Uterus (tissue), 4 donors: Measurements from ENCODE around the gene TCTN1. TPM values are rescaled to one million over a fixed set of nuclear protein-coding genes. Genes with fewer than 3 reads are reported as not detected.
A peak's percentile ranks its signal among the peaks of the same experiment; 100 is the strongest.
"Not testable (repeated sequence)": the region's sequence is repeated elsewhere in the genome, so short reads cannot be mapped to it uniquely, and the experiment has no call there.

Experiments
- DNase-seq, 2 donors: peaks; one replicate each; pipeline ENCODE4 v3.0.0-alpha.2; 2019 to 2020
- H3K27ac ChIP-seq, 2 donors: fragments of 200-600 bp; sonication (generic); 1 replicate in 1 of 2; 2 replicates in 1 of 2; pipeline ENCODE4 v1.5.1; 2016 to 2018
- H3K27me3 ChIP-seq, 2 donors: fragments of 200-600 bp; sonication (generic); one replicate each; pipeline ENCODE4 v1.5.1; 2018 to 2019; ENCODE audit warnings: control low read depth in 1 of 2
- H3K36me3 ChIP-seq, 2 donors: fragments of 200-600 bp; sonication (generic); one replicate each; pipeline ENCODE4 v1.5.1; 2019; ENCODE audit warnings: control low read depth in 1 of 2
- H3K4me1 ChIP-seq, 2 donors: fragments of 200-600 bp; sonication (generic); one replicate each; pipeline ENCODE4 v1.5.1; 2018 to 2019; ENCODE audit warnings: control low read depth in 1 of 2
- H3K4me3 ChIP-seq, 2 donors: fragments of 200-600 bp; sonication (generic); 1 replicate in 1 of 2; 2 replicates in 1 of 2; pipeline ENCODE4 v1.5.1; 2018 to 2019; ENCODE audit warnings: mild to moderate bottlenecking in 1 of 2
- H3K9me3 ChIP-seq, 2 donors: fragments of 200-600 bp; sonication (generic); one replicate each; pipeline ENCODE4 v1.5.1; 2019; ENCODE audit warnings: control low read depth in 1 of 2
- CTCF ChIP-seq, 4 experiments: fragments of 200-600 bp in 2 of 4; fragments of 450-650 bp in 2 of 4; sonication (generic) in 2 of 4; IDR thresholded peaks; one replicate each; pipeline ENCODE4 v1.5.1; 2016 to 2019; ENCODE audit warnings: antibody characterized with exemption in 4 of 4, mild to moderate bottlenecking in 2 of 4, moderate library complexity in 1 of 4
- POLR2A ChIP-seq, 2 donors: fragments of 450-650 bp; IDR thresholded peaks; one replicate each; pipeline ENCODE4 v1.6.1; 2016; ENCODE audit warnings: antibody characterized with exemption in 2 of 2, mild to moderate bottlenecking in 1 of 2, moderate library complexity in 1 of 2
- intact Hi-C: fragments of 100-400 bp; cut with DNase I; formaldehyde crosslinking; loops from one replicate; pipeline ENCODE4 v1.15.1; 2023; ENCODE audit warnings: low total_unique reads
- total RNA-seq, 4 donors: library from RNA; depleted of rRNA in 3 of 4; stranded (reverse); fragments of >200 nt in 3 of 4; gene quantifications; one replicate each; pipeline versions ENCODE4 v1.1.0 to v1.2.4, GENCODE V29; 2014 to 2023
- donor health status: DM: yes; HTN: yes; CAD: no.

Gene TCTN1
- total RNA-seq, 4 donors from 2014 or later, result 40.0 to 61.8 (median 49.9) TPM

DNA sequence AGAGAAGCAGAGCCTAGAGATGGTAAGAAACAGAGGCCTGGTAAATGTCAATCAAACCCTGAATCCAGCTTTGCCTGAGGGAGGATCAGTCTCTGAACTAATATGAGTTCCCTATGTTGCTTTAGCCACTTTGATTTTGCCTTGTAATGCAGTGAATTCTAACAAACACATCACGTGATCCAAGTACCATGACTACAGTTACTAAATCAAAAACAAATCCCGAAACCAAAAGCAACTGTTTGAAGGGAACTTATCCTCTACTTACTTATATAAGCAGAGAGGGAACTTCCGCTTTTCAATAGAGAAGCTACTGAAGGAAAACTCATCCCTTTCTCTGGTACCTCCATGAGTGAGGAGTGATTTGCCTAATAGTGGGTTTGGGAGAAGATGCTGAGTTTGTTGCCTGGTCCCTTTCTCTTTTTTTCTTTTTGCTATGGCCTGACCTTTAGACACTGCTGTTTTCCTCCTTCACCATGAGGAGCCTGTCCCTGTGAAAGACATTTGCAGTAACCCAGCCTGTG is 23.1 kb upstream of the TCTN1 start:
- no peaks in the 10 kb centered on the region for H3K4me1 ChIP-seq
- peak overlapping the region; percentile 66 to 68 for H3K27ac ChIP-seq
- H3K36me3 ChIP-seq, result no peaks in the 10 kb centered on the region
- intact Hi-C loops, result no loop called here
- H3K9me3 ChIP-seq, result no peaks in the 10 kb centered on the region
- no peak for DNase-seq
- no peak overlapping the region for H3K4me3 ChIP-seq
- TF ChIP-seq CTCF (IDR thresholded peaks at IDR 0.05), result no peak
- no peak for TF ChIP-seq POLR2A (IDR thresholded peaks at IDR 0.05)
- H3K27me3 ChIP-seq, result no peaks in the 10 kb centered on the region

DNA sequence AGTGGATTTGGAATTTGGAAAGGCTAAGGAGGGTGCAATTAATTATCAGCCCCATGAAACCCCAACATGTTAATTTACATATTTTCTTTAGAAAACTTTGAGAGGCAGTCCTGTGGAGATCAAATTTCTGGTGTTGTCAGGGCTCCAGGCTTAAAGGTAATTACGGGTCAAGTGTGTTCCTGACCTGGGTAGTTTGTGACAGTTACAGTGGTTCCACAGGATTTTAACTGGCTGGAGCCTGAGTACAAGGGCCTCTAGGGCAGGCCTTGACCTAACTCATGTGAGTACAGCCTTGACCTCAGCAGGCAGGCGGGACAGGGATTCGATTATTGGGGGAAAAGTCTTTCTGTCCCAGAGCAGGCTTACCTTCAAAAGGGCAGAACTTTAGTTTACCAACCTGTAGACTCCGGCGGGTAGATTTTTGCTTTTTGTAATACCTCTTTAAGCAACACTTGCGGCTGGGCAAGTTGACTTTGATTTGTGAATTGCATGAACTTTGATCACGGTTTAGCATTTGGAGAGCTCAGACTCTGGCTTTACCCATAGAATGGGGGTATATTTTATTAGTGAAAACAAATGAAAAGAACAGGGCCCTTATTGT is 22.4 kb upstream of the TCTN1 start:
- Histone ChIP-seq H3K9me3 (no peaks in the 10 kb centered on the region), H3K4me3 (no peak overlapping the region), H3K27me3 (no peaks in the 10 kb centered on the region), H3K27ac (peak overlapping the region; percentile 66 to 68), H3K36me3 (no peaks in the 10 kb centered on the region), H3K4me1 (no peaks in the 10 kb centered on the region)
- no peak for DNase-seq
- no peak for TF ChIP-seq POLR2A (IDR thresholded peaks at IDR 0.05)
- TF ChIP-seq CTCF (IDR thresholded peaks at IDR 0.05), result no peak
- intact Hi-C loops, result no loop called here

- intact Hi-C loops, result no loop called here
Measured at GRCh38 chr12:110592078-110592477, 21.9 kb upstream of the TCTN1 start.

GRCh38 chr12:110592919-110593318 is 21.0 kb upstream of the TCTN1 start:
- H3K9me3 ChIP-seq, H3K27me3 ChIP-seq, H3K36me3 ChIP-seq, DNase-seq, H3K4me1 ChIP-seq, H3K4me3 ChIP-seq, intact Hi-C loops, H3K27ac ChIP-seq: not testable (repeated sequence)

More at GRCh38 chr12:110592078-110592477, 21.9 kb upstream of the TCTN1 start:
- H3K27ac ChIP-seq, result peak overlapping the region in 1 of 2 donors; percentile 66
- no peak for DNase-seq
- no peak overlapping the region for H3K4me3 ChIP-seq
- no peaks in the 10 kb centered on the region for H3K4me1 ChIP-seq
- no peaks in the 10 kb centered on the region for H3K9me3 ChIP-seq
- H3K36me3 ChIP-seq, result no peaks in the 10 kb centered on the region
- TF ChIP-seq POLR2A (IDR thresholded peaks at IDR 0.05) (no peak), CTCF (IDR thresholded peaks at IDR 0.05) (no peak)
- H3K27me3 ChIP-seq, result no peaks in the 10 kb centered on the region

DNA sequence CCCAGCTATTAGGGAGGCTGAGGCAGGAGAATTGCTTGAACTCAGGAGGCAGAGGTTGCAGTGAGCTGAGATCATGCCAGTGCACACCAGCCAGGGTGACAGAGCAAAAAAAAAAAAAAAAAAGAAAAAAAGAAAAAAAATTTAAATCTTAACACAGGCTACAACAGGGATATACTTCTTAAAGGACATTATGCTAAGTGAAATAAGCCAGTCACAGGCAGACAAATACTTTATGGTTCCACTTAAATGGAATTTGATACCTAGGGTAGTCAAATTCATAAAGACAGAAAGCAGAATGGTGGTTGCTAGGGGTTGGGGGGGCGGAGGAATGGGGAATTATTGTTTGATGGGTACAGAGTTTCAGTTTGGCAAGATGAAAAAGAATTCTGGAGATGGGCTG is 16.0 kb upstream of the TCTN1 start:
- no peaks in the 10 kb centered on the region for H3K4me1 ChIP-seq
- no peaks in the 10 kb centered on the region for H3K9me3 ChIP-seq
- TF ChIP-seq POLR2A (IDR thresholded peaks at IDR 0.05) (no peak), CTCF (IDR thresholded peaks at IDR 0.05) (no peak)
- H3K27ac ChIP-seq, result no peak overlapping the region
- H3K4me3 ChIP-seq, result no peak overlapping the region
- intact Hi-C loops, result no loop called here
- no peaks in the 10 kb centered on the region for H3K27me3 ChIP-seq
- no peaks in the 10 kb centered on the region for H3K36me3 ChIP-seq
- no peak for DNase-seq
